GM12878 (cell line): ENCODE data around the gene INSIG1. TPM values are rescaled to one million over a fixed set of nuclear protein-coding genes. Genes with fewer than 3 reads are reported as not detected.

Experiments used
- ATF3 ChIP-seq: IDR thresholded peaks from 2 replicates; pipeline ENCODE4 v1.6.1; 2011; ENCODE audit warnings: low read depth, mild to moderate bottlenecking, low read length, moderate library complexity, borderline replicate concordance; ENCODE audit errors: extremely low read depth
- BCL11A ChIP-seq: IDR thresholded peaks from 2 replicates; pipeline ENCODE4 v1.6.1; 2011; ENCODE audit warnings: low read depth, low read length
- GATAD2B ChIP-seq: fragments of 450-650 bp; conservative IDR thresholded peaks from 2 replicates; pipeline ENCODE4 v1.6.1; 2017; ENCODE audit warnings: low read depth, mild to moderate bottlenecking, moderate library complexity
- HDAC2 ChIP-seq: fragments of 200-600 bp; sonication (generic); IDR thresholded peaks from 2 replicates; pipeline ENCODE4 v1.6.1; 2017
- KLF5 ChIP-seq: fragments of 450-650 bp; IDR thresholded peaks from 2 replicates; pipeline ENCODE4 v1.6.1; 2014; ENCODE audit warnings: mild to moderate bottlenecking; ENCODE audit not compliant: partially characterized antibody
- LARP7 ChIP-seq: fragments of 450-650 bp; IDR thresholded peaks from 2 replicates; pipeline ENCODE4 v1.6.1; 2017; ENCODE audit warnings: mild to moderate bottlenecking
- MEF2A ChIP-seq: IDR thresholded peaks from 2 replicates; pipeline ENCODE4 v1.6.1; 2011; ENCODE audit warnings: low read depth, mild to moderate bottlenecking, low read length, moderate library complexity; ENCODE audit not compliant: insufficient read depth
- RBBP5 ChIP-seq: fragments of 200-600 bp; sonication (generic); conservative IDR thresholded peaks from 2 replicates; pipeline ENCODE4 v1.6.1; 2016
- RELB ChIP-seq: fragments of 450-650 bp; IDR thresholded peaks from 2 replicates; pipeline ENCODE4 v1.6.1; 2017; ENCODE audit warnings: low read depth, mild to moderate bottlenecking, moderate library complexity
- RUNX3 ChIP-seq: IDR thresholded peaks from 2 replicates; pipeline ENCODE4 v1.6.1; 2012; ENCODE audit warnings: low read length, inconsistent platforms
- TAF1 ChIP-seq: IDR thresholded peaks from 2 replicates; pipeline ENCODE4 v1.6.1; 2011; ENCODE audit warnings: mild to moderate bottlenecking, low read depth, low read length, borderline replicate concordance
- TBL1XR1 ChIP-seq: IDR thresholded peaks from 2 replicates; pipeline ENCODE4 v1.6.1; 2012; ENCODE audit warnings: low read depth, low read length, improper control_type of control experiment
- TCF7 ChIP-seq: IDR thresholded peaks from 2 replicates; pipeline ENCODE4 v1.6.1; 2014; ENCODE audit warnings: antibody characterized with exemption, borderline replicate concordance
- ZBTB33 ChIP-seq: fragments of 450-650 bp; IDR thresholded peaks from 2 replicates; pipeline ENCODE4 v1.6.1; 2017; ENCODE audit warnings: mild to moderate bottlenecking
- ZNF384 ChIP-seq: IDR thresholded peaks from 2 replicates; pipeline ENCODE4 v1.6.1; 2012; ENCODE audit warnings: low read depth, mild to moderate bottlenecking, low read length, improper control_type of control experiment, borderline replicate concordance
- ZNF592 ChIP-seq: fragments of 450-650 bp; IDR thresholded peaks from 2 replicates; pipeline ENCODE4 v1.6.1; 2017; ENCODE audit warnings: mild to moderate bottlenecking, moderate library complexity
- ZNF622 ChIP-seq: fragments of 450-650 bp; IDR thresholded peaks from 2 replicates; pipeline ENCODE4 v1.6.1; 2017; ENCODE audit warnings: mild to moderate bottlenecking, inconsistent platforms
- ZNF687 ChIP-seq: fragments of 450-650 bp; IDR thresholded peaks from 2 replicates; pipeline ENCODE4 v1.6.1; 2017; ENCODE audit warnings: mild to moderate bottlenecking, moderate library complexity
- polyA plus RNA-seq, 11 experiments: library from polyadenylated mRNA; depleted of rRNA in 4 of 11; unstranded in 6 of 11; stranded (reverse) in 5 of 11; fragments of >200 nt; fragmentation: Nextera tagmentation in 4 of 11; fragmentation: Illumina TruSeq in 1 of 11; extraction: Ambion mirVana in 4 of 11; extraction: Trizol in 1 of 11; gene quantifications; 1 replicate in 1 of 11; 2 replicates in 10 of 11; pipeline versions ENCODE4 v1.2.1 to v1.2.3, GENCODE V29; 2011 to 2016; ENCODE audit warnings: inconsistent platforms in 2 of 11, missing spikeins in 2 of 11, low read depth in 1 of 11
- total RNA-seq, 4 experiments: library from RNA; depleted of rRNA in 3 of 4; stranded (reverse); fragments of >200 nt in 3 of 4; fragmentation: Illumina TruSeq in 1 of 4; extraction: Trizol in 1 of 4; gene quantifications; 2 replicates each; pipeline versions ENCODE4 v1.2.1 to v1.2.3, GENCODE V29; 2013 to 2021

Gene INSIG1
- total and polyA plus RNA-seq, 10 of the 15 experiments (the other 5 are each of a cell fraction or from before 2014, with no cell fraction given): 29.6 to 168 (median 91.1) TPM

GRCh38 chr7:155344618-155345433 is 47.1 kb downstream of the INSIG1 start (continued):
- TF ChIP-seq ZNF592 (peak; percentile 60; the same call in 1 of the 2 replicates), GATAD2B (peak; percentile 97), RUNX3 (peak; percentile 56; the same call in 1 of the 2 replicates), MEF2A (0 out of 2 replicates have a peak, but pooled peaks have one; percentile 34), ZNF384 (no peak), ZBTB33 (no peak), LARP7 (0 out of 2 replicates have a peak, but pooled peaks have one; percentile 63), TCF7 (no peak), ATF3 (no peak), ZNF687 (0 out of 2 replicates have a peak, but pooled peaks have one; percentile 45), TBL1XR1 (peak; percentile 99), RBBP5 (no peak), KLF5 (peak; percentile 72), ZNF622 (no peak), HDAC2 (no peak), TAF1 (no peak), BCL11A (peak; percentile 69), RELB (peak; percentile 92)
